Astrocyte of the spinal cord (primary cell): ENCODE data around the gene ZNF224.
A peak's percentile ranks its signal among the peaks of the same experiment; 100 is the strongest.
"Not testable (repeated sequence)": the region's sequence is repeated elsewhere in the genome, so short reads cannot be mapped to it uniquely, and the experiment has no call there.

ENCODE experiments used
- DNase-seq: peaks from one replicate; pipeline ENCODE4 v3.0.0; 2011; ENCODE audit warnings: low read depth, low spot score
- H3K4me3 ChIP-seq: 2 replicates; pipeline ENCODE4 v1.5.1; 2011; ENCODE audit warnings: low read depth, mild to moderate bottlenecking, low read length, moderate library complexity
- CTCF ChIP-seq: IDR thresholded peaks from 2 replicates; pipeline ENCODE4 v1.5.1; 2012; ENCODE audit warnings: low read depth, mild to moderate bottlenecking, low read length, inconsistent platforms
- in situ Hi-C: cut with HindIII; loops from 2 replicates; pipeline ENCODE4 v1.10.0; 2017; ENCODE audit warnings: low sequenced_read_pairs

The ZNF224 gene

DNA sequence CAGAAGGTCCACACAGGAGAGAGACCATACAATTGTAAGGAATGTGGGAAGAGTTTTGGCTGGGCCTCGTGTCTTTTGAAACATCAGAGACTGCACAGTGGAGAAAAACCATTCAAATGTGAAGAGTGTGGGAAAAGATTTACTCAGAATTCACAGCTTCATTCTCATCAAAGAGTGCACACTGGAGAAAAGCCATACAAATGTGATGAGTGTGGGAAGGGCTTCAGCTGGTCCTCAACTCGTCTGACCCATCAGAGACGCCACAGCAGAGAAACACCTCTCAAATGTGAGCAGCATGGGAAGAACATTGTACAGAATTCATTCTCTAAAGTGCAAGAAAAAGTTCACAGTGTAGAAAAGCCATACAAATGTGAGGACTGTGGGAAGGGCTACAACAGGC, 13.6 kb downstream of the ZNF224 start:
- in situ Hi-C loops: no loop called here
- no peak for TF ChIP-seq CTCF
- H3K4me3 ChIP-seq: no peak overlapping the region
- no peak for DNase-seq

GRCh38 chr19:44109458-44109857, 15.3 kb downstream of the ZNF224 start:
- DNase-seq: no peak
- H3K4me3 ChIP-seq: no peak overlapping the region
- in situ Hi-C loops: no loop called here
- TF ChIP-seq CTCF: no peak

DNA sequence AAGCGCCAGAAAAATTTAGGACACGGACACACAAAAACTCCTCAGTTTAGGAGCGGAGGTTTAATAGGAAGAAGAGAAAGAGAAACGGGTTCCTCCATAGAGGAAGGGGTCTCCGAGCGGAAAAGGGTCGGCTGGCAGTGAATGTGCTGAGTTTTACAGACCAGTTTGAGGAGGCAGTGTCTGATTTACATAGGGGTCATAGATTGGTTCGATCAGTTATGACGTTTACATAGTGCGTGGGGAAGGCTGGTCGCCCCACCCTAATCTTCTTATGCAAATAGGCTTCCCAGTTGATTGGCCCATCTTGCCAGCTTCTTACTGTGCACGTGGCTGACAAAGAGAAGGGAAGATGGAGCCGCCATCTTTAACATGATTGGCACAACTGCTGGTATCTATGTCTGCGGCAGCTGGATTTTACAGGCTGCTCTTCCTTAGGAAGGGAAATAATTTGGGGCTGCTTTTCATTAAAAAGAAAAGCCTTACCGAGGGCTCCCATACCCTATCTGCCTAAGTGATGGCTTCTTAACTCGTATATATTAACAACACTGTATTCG, 17.8 kb downstream of the ZNF224 start:
- in situ Hi-C loops: no loop called here
- peak overlapping the region; percentile 94 for H3K4me3 ChIP-seq
- no peak for TF ChIP-seq CTCF
- DNase-seq: peak; percentile 80

- in situ Hi-C loops: no loop called here
- peak overlapping the region; percentile 94 for H3K4me3 ChIP-seq
- TF ChIP-seq CTCF: no peak
- no peak for DNase-seq
Observed at GRCh38 chr19:44112802-44113137, 18.6 kb downstream of the ZNF224 start.

- peak within 1 kb of the TSS; percentile 94 for H3K4me3 ChIP-seq
- in situ Hi-C loops: no loop called here
- DNase-seq: peak; percentile 98
- no peak for TF ChIP-seq CTCF
Observed at GRCh38 chr19:44113138-44113783, 19.1 kb downstream of the ZNF224 start, which contains the start of gene ZNF225. Gene ZNF225, plus strand, starts transcription at chr19:44113399. Its CDS starts 2,429 bp downstream, at chr19:44115828.

- in situ Hi-C loops: no loop called here
- no peak for TF ChIP-seq CTCF
- no peak for DNase-seq
- H3K4me3 ChIP-seq: peak overlapping the region; percentile 94
Observed at GRCh38 chr19:44113784-44114390, 19.7 kb downstream of the ZNF224 start.

DNA sequence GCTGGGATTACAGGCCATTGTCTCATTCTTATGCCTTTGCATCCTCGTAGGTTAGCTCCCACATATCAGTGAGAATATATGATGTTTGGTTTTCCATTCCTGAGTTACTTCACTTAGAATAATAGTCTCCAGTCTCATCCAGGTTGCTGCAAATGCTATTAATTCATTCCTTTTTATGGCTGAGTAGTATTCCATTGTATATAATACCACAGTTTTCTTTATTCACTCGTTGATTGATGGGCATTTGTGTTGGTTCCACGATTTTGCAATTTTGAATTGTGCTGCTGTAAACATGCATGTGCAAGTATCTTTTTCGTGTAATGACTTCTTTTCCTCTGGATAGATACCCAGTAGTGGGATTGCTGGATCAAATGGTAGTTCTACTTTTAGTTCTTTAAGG, 27.0 kb downstream of the ZNF224 start:
- H3K4me3 ChIP-seq, DNase-seq, in situ Hi-C loops: not testable (repeated sequence)
